GM18867 (cell line): ENCODE results near the gene ARID2.
A peak's percentile ranks its signal among the peaks of the same experiment; 100 is the strongest.

ENCODE experiments used
- ATAC-seq: cut with Tn5 transposase; IDR thresholded peaks from one replicate; pipeline ENCODE4 v1.9.1; 2021; ENCODE audit warnings: mild to moderate bottlenecking, moderate library complexity; ENCODE audit not compliant: unreplicated experiment

ARID2 gene

GRCh38 chr12:45849289-45849688, 119.8 kb downstream of the ARID2 start:
- ATAC-seq = no peak

DNA sequence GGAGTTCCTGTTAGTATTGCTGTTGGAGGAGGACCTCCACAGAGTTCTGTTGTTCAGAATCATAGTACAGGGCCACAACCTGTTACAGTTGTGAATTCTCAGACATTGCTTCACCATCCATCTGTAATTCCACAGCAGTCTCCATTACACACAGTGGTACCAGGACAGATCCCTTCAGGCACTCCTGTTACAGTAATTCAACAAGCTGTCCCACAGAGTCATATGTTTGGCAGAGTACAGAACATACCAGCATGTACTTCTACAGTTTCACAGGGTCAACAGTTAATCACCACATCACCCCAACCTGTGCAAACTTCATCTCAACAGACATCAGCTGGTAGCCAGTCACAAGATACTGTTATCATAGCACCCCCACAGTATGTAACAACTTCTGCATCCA, 120.8 kb downstream of the ARID2 start:
- no peak for ATAC-seq

DNA sequence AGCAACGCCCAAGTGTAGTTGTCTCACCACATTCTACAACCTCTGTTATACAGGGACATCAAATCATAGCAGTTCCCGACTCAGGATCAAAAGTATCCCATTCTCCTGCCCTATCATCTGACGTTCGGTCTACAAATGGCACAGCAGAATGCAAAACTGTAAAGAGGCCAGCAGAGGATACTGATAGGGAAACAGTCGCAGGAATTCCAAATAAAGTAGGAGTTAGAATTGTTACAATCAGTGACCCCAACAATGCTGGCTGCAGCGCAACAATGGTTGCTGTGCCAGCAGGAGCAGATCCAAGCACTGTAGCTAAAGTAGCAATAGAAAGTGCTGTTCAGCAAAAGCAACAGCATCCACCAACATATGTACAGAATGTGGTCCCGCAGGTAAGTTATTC, 123.0 kb downstream of the ARID2 start:
- ATAC-seq = no peak

DNA sequence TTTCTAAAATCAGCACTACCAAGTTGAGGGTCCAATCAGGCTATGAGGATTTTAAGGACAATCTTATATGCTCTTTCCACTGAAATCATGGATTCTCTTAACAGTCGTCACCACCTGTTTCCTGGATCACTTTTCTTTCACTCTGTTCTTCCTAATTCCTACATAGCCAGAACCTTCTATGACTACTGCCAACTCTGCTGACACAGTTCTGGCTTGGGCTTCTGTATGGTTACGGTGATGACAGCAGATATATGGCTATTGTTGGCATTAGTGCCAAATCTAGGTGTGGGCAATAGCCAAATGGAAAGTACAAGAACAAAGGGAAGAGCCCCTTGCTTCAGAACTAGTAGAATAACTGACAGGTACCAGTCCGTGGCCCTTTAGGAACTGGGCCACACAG, 124.0 kb downstream of the ARID2 start:
- no peak for ATAC-seq

- no peak for ATAC-seq
Observed at GRCh38 chr12:45863332-45863731, 133.8 kb downstream of the ARID2 start.

- ATAC-seq = no peak
Observed at GRCh38 chr12:45866299-45866698, 136.8 kb downstream of the ARID2 start.

DNA sequence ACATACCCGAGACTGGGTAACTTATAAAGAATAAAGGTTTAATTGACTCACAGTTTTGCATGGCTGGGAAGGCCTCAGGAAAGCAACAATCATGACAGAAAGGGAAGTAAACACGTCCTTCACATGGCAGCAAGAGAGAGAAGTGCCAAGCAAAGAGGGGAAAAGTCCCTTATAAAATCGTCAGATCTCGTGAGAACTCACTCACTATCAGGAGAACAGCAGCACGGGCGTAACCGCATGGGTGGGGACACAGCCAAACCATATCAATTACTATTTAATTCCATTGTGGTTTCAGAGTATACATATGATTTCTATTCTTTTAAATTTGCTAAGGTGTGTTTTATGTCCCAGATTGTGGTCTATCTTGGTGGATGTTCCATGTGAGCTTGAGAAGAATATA, 142.9 kb downstream of the ARID2 start:
- no peak for ATAC-seq

GRCh38 chr12:45877069-45877468, 147.6 kb downstream of the ARID2 start:
- no peak for ATAC-seq

- no peak for ATAC-seq
Observed at GRCh38 chr12:45878630-45879255, 149.2 kb downstream of the ARID2 start.

DNA sequence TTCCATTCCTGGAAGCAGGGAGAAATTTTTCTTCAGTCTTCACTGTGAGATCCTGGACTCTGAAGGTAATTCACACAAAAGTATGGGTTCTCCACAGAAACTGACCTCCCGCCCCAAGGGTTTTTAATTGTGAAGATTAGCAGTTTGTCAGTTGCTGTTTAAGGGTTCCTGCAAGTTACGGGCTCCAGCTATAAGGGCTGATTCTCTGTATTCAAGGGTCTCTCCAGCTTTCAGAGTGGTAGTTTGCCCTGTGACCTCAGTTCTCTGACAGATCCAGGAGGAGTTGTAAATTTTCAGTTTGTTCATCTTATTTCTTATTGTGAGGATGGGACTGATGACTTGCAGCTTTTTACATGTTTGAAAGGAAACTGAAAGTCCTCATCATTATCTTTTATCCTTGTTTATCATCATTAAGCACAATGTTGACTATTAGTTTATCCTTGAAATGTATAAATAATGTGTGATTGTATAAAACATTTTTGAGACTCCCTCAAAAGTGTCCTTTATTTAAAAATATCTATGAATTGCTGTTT, 149.9 kb downstream of the ARID2 start:
- no peak for ATAC-seq

DNA sequence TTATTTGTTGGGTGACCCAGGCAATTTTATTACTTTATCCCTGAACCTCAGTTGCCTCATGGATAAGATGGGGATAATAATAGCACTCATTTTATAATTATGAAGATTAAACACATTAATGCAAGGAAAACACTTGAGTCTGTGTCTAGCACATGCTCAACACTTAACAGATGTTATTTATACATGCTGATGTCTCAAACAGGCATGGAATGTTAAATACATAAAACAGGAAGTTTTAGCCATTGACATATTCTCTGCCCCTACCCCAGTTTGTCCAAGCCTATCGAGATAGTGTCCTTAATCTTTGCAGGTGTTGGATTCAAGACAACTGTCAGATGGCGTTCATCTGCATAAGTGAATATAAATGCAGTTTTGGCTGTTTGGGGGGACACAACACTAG, 151.0 kb downstream of the ARID2 start:
- ATAC-seq = no peak

- ATAC-seq = no peak
Observed at GRCh38 chr12:45883187-45883586, 153.7 kb downstream of the ARID2 start.

GRCh38 chr12:45886685-45887084, 157.2 kb downstream of the ARID2 start:
- no peak for ATAC-seq

DNA sequence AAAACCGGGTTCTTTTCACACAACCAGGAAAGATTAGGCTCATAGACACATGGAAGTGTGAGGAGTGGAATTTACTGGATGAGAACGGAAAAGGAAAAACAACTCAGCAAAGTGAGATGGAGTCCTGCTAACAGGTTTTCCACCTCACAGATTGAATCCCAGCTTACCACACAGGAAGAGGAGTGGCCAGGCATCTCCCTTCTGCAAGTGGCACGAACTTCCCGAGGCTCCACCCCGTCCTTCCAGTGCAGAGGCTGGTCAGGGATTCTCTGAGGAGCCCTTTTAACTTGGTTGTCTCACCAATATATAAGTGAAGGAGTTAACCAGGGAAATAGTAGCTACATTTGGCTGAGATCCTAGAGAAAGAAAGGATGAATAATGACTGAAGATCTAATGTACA, 158.0 kb downstream of the ARID2 start:
- no peak for ATAC-seq

DNA sequence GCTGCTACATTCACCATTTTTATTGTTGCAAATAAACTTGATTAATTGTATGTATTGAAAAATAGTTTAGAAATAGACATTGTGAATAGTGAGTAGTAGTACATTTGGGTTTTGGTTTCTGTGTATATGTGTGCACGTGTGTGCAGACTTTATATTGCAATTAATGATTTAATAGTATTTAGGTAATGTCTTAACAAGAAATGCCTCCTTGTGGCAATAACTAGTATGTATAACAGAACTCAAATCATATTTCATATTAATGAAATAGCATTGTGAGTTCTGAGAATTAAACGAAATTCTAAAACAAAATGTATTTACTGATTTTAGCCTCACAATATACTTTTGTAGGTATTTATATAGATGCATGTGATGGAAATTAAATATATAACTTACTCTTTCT, 160.8 kb downstream of the ARID2 start:
- ATAC-seq = no peak

- no peak for ATAC-seq
Observed at GRCh38 chr12:45893240-45893639, 163.7 kb downstream of the ARID2 start.

- no peak for ATAC-seq
Observed at GRCh38 chr12:45895961-45896360, 166.5 kb downstream of the ARID2 start.

- ATAC-seq = no peak
Observed at GRCh38 chr12:45898094-45898493, 168.6 kb downstream of the ARID2 start.

DNA sequence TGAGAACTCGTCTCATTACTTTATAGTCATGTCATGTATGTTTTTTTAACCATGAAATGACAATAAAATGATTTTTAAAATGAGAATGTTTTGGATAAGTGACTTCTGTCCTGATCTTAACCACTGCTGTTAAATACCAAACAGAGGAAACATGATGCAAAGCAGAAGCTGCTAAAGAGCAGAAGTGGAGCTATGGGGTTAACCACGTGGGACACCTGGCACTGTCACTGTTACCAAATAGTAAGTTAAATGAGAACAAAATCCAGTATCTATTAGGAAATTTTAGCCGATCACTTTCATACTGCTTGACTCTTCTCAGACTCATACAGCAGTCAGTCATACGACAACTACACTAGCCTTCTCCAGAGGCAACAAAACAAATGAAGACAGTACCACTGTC, 178.4 kb downstream of the ARID2 start:
- ATAC-seq = peak; percentile 90

DNA sequence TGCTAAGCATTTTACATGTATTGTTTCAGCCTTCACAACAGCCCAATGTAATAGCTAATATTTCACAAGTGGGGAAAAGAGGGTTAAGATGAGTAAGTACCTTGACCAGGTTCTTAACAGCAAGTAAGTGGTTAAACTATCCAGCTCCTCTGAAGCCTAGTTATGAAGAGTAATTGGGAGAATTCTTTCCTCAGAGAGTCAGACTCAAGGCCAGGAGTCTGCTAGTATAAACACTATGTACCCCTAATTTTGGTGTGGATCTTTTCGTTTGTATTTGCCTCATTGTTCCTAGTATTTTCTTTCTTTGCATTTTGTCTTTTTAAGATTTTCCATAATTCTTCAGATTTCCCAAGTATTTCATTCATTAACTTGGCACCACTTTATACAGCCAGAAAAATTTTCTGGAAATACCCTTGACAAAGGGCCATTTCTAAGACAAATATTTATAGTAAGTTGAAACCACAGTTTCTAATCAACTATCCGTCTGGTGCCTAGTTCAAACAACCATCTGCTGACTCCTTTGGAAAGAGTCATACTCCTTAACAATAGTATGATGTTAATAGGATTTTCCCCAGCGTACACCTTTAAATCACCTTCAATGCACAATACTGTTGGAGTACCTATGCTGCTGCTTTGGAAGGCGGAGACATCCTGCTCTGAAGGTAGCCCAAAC, 179.7 kb downstream of the ARID2 start:
- ATAC-seq = no peak

DNA sequence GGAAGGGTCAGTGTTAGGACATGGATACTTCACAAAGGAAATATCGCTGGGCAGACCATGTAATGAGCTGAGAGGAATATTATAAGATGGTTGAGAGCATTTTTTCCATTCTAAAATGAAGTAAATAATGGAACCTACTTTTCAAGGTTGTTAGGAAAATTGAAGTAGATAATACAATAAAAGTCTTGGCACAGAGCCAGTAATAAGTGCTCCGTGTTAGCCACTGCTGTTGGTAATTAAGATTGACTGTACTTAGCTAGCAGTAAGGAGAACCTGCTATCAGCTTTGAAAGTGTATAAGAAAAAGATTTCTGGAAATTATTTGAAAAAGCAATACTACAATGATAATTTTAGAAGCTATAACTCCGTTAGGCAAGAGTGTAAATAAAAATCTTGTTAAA, 183.3 kb downstream of the ARID2 start:
- no peak for ATAC-seq

GRCh38 chr12:45913631-45914030, 184.1 kb downstream of the ARID2 start:
- ATAC-seq = no peak

DNA sequence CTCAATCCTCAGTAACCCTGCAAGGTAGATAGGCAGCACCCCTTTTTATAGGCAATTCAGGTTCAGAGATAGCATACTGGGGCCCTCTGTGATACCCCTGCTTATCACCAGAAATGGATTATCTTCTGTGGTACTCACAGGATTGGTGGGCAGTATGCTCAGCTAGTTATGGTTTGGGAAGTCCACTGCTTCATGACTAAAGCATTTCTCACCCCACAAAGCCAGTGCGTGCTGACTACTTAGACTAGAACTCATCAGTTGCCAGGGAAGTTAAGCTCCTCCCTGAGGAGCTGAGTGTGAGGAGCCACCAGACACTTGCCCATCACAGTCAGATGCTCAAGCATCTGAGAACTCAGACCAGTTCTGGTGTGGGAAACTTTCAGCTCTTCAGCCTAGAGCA, 184.6 kb downstream of the ARID2 start:
- ATAC-seq = peak; percentile 45
